ENCODE data around the gene DSTN.

The DSTN gene

GRCh38 chr20:17570347-17571152 lies 675 bp downstream of the DSTN start:
- Histone ChIP-seq H3K9me3 (no peaks in the 10 kb centered on the region), H3K36me3 (no peaks in the 10 kb centered on the region), H3K27ac (peak overlapping the region; percentile 75), H3K27me3 (peaks cover 36% of the 10 kb centered on the region), H3K4me3 (ENCODE audit: low read depth in 1 of 2, low read length in 1 of 2) (peak overlapping the region; percentile 76 to 95), H3K4me1 (ENCODE audit: control insufficient read depth in 1 of 2, insufficient read depth in 1 of 2, low read depth in 1 of 2, low read length in 1 of 2) (peaks cover 9 to 14% of the 10 kb centered on the region in 2 experiments)
- no peak for TF ChIP-seq CTCF (IDR thresholded peaks at IDR 0.05)

- peak overlapping the region in 1 of 2 experiments; percentile 95 for H3K4me3 ChIP-seq (ENCODE audit: low read depth in 1 of 2, low read length in 1 of 2)
- H3K27me3 ChIP-seq = peaks cover 34% of the 10 kb centered on the region
- H3K27ac ChIP-seq = no peak overlapping the region
- TF ChIP-seq CTCF (IDR thresholded peaks at IDR 0.05) = no peak
- no peaks in the 10 kb centered on the region for H3K36me3 ChIP-seq
- peaks cover 9 to 14% of the 10 kb centered on the region in 2 experiments for H3K4me1 ChIP-seq (ENCODE audit: control insufficient read depth in 1 of 2, insufficient read depth in 1 of 2, low read depth in 1 of 2, low read length in 1 of 2)
- H3K9me3 ChIP-seq = no peaks in the 10 kb centered on the region
Observed at GRCh38 chr20:17571153-17571527, 1.3 kb downstream of the DSTN start.

GRCh38 chr20:17572034-17572638 lies 2.3 kb downstream of the DSTN start:
- Histone ChIP-seq H3K9me3 (no peaks in the 10 kb centered on the region), H3K27ac (no peak overlapping the region), H3K4me3 (ENCODE audit: low read depth in 1 of 2, low read length in 1 of 2) (no peak overlapping the region), H3K27me3 (peaks cover 30% of the 10 kb centered on the region), H3K4me1 (ENCODE audit: control insufficient read depth in 1 of 2, insufficient read depth in 1 of 2, low read depth in 1 of 2, low read length in 1 of 2) (peaks cover 9 to 14% of the 10 kb centered on the region in 2 experiments), H3K36me3 (no peaks in the 10 kb centered on the region)
- no peak for TF ChIP-seq CTCF (IDR thresholded peaks at IDR 0.05)

GRCh38 chr20:17573463-17573862 lies 3.6 kb downstream of the DSTN start:
- no peak overlapping the region for H3K27ac ChIP-seq
- H3K36me3 ChIP-seq = no peaks in the 10 kb centered on the region
- no peaks in the 10 kb centered on the region for H3K9me3 ChIP-seq
- TF ChIP-seq CTCF (IDR thresholded peaks at IDR 0.05) = no peak
- H3K27me3 ChIP-seq = peaks cover 17% of the 10 kb centered on the region
- H3K4me1 ChIP-seq (ENCODE audit: control insufficient read depth in 1 of 2, insufficient read depth in 1 of 2, low read depth in 1 of 2, low read length in 1 of 2) = peaks cover 9 to 14% of the 10 kb centered on the region in 2 experiments
- no peak overlapping the region for H3K4me3 ChIP-seq (ENCODE audit: low read depth in 1 of 2, low read length in 1 of 2)

- no peaks in the 10 kb centered on the region for H3K9me3 ChIP-seq
Observed at GRCh38 chr20:17576215-17576614, 6.3 kb downstream of the DSTN start.

More at GRCh38 chr20:17576215-17576614, 6.3 kb downstream of the DSTN start:
- no peaks in the 10 kb centered on the region for H3K36me3 ChIP-seq
- peaks cover under 1% of the 10 kb centered on the region for H3K27me3 ChIP-seq
- H3K4me1 ChIP-seq (ENCODE audit: control insufficient read depth in 1 of 2, insufficient read depth in 1 of 2, low read depth in 1 of 2, low read length in 1 of 2) = peaks cover under 1% of the 10 kb centered on the region in 2 experiments
- no peak for TF ChIP-seq CTCF (IDR thresholded peaks at IDR 0.05)
- no peak overlapping the region for H3K4me3 ChIP-seq (ENCODE audit: low read depth in 1 of 2, low read length in 1 of 2)
- H3K27ac ChIP-seq = no peak overlapping the region
